Measurements from ENCODE around the gene FGF9. TPM values are rescaled to one million over a fixed set of nuclear protein-coding genes. Genes with fewer than 3 reads are reported as not detected.

Gene FGF9
- total RNA-seq, 4 donors from 2014 or later: 0.27 to 1.8 (median 1.4) TPM; not detected in 1

GRCh38 chr13:21710163-21710562, 39.3 kb downstream of the FGF9 start:
- Histone ChIP-seq H3K36me3 (no peaks in the 10 kb centered on the region), H3K27me3 (peaks cover 5% of the 10 kb centered on the region), H3K27ac (no peak overlapping the region), H3K4me1 (no peaks in the 10 kb centered on the region), H3K4me3 (no peak overlapping the region), H3K9me3 (peaks cover 0 to 6% of the 10 kb centered on the region in 2 donors)
- TF ChIP-seq, protein P1, sequence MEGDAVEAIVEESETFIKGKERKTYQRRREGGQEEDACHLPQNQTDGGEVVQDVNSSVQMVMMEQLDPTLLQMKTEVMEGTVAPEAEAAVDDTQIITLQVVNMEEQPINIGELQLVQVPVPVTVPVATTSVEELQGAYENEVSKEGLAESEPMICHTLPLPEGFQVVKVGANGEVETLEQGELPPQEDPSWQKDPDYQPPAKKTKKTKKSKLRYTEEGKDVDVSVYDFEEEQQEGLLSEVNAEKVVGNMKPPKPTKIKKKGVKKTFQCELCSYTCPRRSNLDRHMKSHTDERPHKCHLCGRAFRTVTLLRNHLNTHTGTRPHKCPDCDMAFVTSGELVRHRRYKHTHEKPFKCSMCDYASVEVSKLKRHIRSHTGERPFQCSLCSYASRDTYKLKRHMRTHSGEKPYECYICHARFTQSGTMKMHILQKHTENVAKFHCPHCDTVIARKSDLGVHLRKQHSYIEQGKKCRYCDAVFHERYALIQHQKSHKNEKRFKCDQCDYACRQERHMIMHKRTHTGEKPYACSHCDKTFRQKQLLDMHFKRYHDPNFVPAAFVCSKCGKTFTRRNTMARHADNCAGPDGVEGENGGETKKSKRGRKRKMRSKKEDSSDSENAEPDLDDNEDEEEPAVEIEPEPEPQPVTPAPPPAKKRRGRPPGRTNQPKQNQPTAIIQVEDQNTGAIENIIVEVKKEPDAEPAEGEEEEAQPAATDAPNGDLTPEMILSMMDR (IDR thresholded peaks at IDR 0.05): no peak
- TF ChIP-seq EP300 (IDR thresholded peaks at IDR 0.05; ENCODE audit: low read depth): no peak
- TF ChIP-seq POLR2A (IDR thresholded peaks at IDR 0.05): no peak
- no peak for TF ChIP-seq POLR2AphosphoS5 (IDR thresholded peaks at IDR 0.05)
- DNase-seq: no peak
- 56 to 87% methylated on average over 1 to 2 of the region's 2 CpGs for WGBS, 2 donors (ENCODE audit: low coverage in 1 of 2)
- intact Hi-C loops (cut with DNase I; ENCODE audit: low total_unique reads): no loop called here
- in situ Hi-C loops (cut with MboI; ENCODE audit: low pct_ligation_motif_present in 1 of 4, low pct_unique_long_range_greater_than_20kb in 1 of 4, low sequenced_read_pairs in 3 of 4): no loop called here

- Histone ChIP-seq H3K4me1 (no peaks in the 10 kb centered on the region), H3K4me3 (no peak overlapping the region), H3K9me3 (no peaks in the 10 kb centered on the region), H3K27me3 (no peaks in the 10 kb centered on the region), H3K27ac (no peak overlapping the region), H3K36me3 (no peaks in the 10 kb centered on the region)
- WGBS, 2 donors (ENCODE audit: low coverage in 1 of 2): 60 to 78% methylated on average over 3 to 4 of the region's 4 CpGs
- DNase-seq: no peak
- in situ Hi-C loops (cut with MboI; ENCODE audit: low pct_ligation_motif_present in 1 of 4, low pct_unique_long_range_greater_than_20kb in 1 of 4, low sequenced_read_pairs in 3 of 4): no loop called here
- TF ChIP-seq, protein P1 (IDR thresholded peaks at IDR 0.05): no peak
- no peak for TF ChIP-seq EP300 (IDR thresholded peaks at IDR 0.05; ENCODE audit: low read depth)
- no peak for TF ChIP-seq POLR2A (IDR thresholded peaks at IDR 0.05)
- TF ChIP-seq POLR2AphosphoS5 (IDR thresholded peaks at IDR 0.05): no peak
- intact Hi-C loops (cut with DNase I; ENCODE audit: low total_unique reads): no loop called here
Observed at GRCh38 chr13:21717817-21718216, 46.9 kb downstream of the FGF9 start.

DNA sequence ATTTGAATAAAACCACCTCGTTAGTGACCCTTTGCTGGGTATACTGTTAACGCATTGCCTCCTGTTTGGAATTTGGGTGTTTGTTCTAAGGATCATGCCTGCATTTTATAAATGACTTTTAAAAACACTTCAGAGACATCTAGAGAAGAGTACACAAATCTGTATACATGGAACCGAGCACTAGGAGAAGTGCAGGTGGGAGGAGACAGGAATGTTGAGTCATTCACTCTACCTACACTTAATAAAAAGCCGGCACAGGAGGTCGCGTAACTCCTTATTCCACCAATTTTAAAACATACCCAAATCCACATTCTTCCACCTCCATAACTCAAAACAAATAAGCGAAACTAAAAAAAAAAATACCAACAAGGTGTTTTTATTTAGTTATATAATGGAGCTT, 48.6 kb downstream of the FGF9 start:
- intact Hi-C loops (cut with DNase I; ENCODE audit: low total_unique reads) (no loop called here), in situ Hi-C loops (cut with MboI; ENCODE audit: low pct_ligation_motif_present in 1 of 4, low pct_unique_long_range_greater_than_20kb in 1 of 4, low sequenced_read_pairs in 3 of 4) (no loop called here)
- Histone ChIP-seq H3K4me1 (no peaks in the 10 kb centered on the region), H3K27me3 (no peaks in the 10 kb centered on the region), H3K4me3 (no peak overlapping the region), H3K27ac (no peak overlapping the region), H3K36me3 (no peaks in the 10 kb centered on the region), H3K9me3 (no peaks in the 10 kb centered on the region)
- TF ChIP-seq, protein P1 (IDR thresholded peaks at IDR 0.05): no peak
- no peak for TF ChIP-seq POLR2AphosphoS5 (IDR thresholded peaks at IDR 0.05)
- TF ChIP-seq EP300 (IDR thresholded peaks at IDR 0.05; ENCODE audit: low read depth): no peak
- DNase-seq: no peak
- WGBS, 2 donors (ENCODE audit: low coverage in 1 of 2): 75 to 88% methylated on average over 5 to 7 of the region's 7 CpGs

- no peak for DNase-seq
- Histone ChIP-seq H3K4me3 (no peak overlapping the region), H3K36me3 (no peaks in the 10 kb centered on the region), H3K27ac (peak overlapping the region in 1 of 4 donors; percentile 57), H3K27me3 (no peaks in the 10 kb centered on the region), H3K4me1 (no peaks in the 10 kb centered on the region), H3K9me3 (no peaks in the 10 kb centered on the region)
- no peak for TF ChIP-seq POLR2AphosphoS5 (IDR thresholded peaks at IDR 0.05)
- no peak for TF ChIP-seq POLR2A (IDR thresholded peaks at IDR 0.05)
- TF ChIP-seq EP300 (IDR thresholded peaks at IDR 0.05; ENCODE audit: low read depth): no peak
- TF ChIP-seq, protein P1 (IDR thresholded peaks at IDR 0.05): no peak
- intact Hi-C loops (cut with DNase I; ENCODE audit: low total_unique reads): no loop called here
- in situ Hi-C loops (cut with MboI; ENCODE audit: low pct_ligation_motif_present in 1 of 4, low pct_unique_long_range_greater_than_20kb in 1 of 4, low sequenced_read_pairs in 3 of 4): no loop called here
- WGBS, 2 donors (ENCODE audit: low coverage in 1 of 2): 65% methylated on average over 15 to 17 of the region's 17 CpGs
Observed at GRCh38 chr13:21723807-21724505, 53.1 kb downstream of the FGF9 start.

Measured in transverse colon (tissue), 4 donors.